Measurements from ENCODE around the gene WDSUB1.

The WDSUB1 gene

GRCh38 chr2:159195697-159196096 is 90.8 kb downstream of the WDSUB1 start:
- no peak for DNase-seq (ENCODE audit: low spot score)

- no peak for DNase-seq (ENCODE audit: low spot score)
Measured at GRCh38 chr2:159194241-159194640, 92.3 kb downstream of the WDSUB1 start.

GRCh38 chr2:159193791-159194190 is 92.7 kb downstream of the WDSUB1 start:
- DNase-seq (ENCODE audit: low spot score), result no peak

GRCh38 chr2:159192371-159192918 is 94.1 kb downstream of the WDSUB1 start:
- no peak for DNase-seq (ENCODE audit: low spot score)

GRCh38 chr2:159188449-159188848 is 98.1 kb downstream of the WDSUB1 start:
- no peak for DNase-seq (ENCODE audit: low spot score)

- DNase-seq (ENCODE audit: low spot score), result no peak
Measured at GRCh38 chr2:159187106-159187505, 99.4 kb downstream of the WDSUB1 start.

GRCh38 chr2:159186462-159186861 is 100.0 kb downstream of the WDSUB1 start:
- no peak for DNase-seq (ENCODE audit: low spot score)
